ENCODE data around the gene CCDC121. TPM values are rescaled to one million over a fixed set of nuclear protein-coding genes. Genes with fewer than 3 reads are reported as not detected.

The CCDC121 gene
- total and polyA plus RNA-seq, 9 of the 15 experiments (the other 6 are each of a cell fraction or from before 2014, with no cell fraction given) = 2.2 to 4.7 (median 4.1) TPM

DNA sequence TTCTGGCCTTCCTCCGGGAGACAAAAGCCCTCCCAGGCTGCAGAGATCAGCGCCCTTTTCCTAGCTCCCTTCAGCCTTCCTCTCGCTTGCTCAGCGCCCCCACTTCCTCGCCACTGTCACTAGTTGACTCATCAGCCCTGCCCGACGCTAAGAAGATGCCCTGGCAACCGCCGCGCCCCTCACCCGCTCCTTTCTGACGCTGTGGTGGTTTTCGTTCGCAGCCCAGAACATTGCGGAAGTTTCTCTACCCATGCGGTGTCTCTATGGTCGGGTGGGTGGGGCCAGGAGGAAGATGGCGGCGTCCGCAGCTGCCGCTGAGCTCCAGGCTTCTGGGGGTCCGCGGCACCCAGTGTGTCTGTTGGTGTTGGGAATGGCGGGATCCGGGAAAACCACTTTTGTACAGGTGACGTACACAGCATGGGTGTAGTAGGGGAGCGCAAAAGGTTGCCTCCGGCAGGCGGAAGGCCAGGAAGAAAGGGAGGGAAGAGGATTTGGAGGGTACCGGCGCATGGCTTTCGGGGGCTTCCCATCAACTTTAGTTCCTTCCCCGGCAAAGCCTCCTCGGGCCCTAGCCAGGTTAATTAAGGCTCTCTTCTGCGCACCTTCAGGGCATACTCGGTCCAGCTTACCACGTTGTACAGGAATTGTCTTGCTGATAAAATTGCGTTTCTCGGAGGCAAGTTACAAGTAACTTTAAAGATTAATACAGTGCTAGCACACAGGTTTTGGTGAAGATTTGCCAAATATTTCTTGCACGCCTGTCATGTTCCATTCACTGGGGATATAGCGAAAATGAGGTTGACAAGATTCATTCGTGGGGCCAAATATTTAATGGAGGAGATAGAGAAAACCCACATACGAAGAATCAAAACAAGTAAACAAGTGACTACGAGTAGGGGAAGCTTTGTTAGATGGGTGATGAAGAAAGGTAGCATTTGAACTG, at the start of gene CCDC121, which contains the start of gene GPN1 (continued):
- TF ChIP-seq, protein P1, sequence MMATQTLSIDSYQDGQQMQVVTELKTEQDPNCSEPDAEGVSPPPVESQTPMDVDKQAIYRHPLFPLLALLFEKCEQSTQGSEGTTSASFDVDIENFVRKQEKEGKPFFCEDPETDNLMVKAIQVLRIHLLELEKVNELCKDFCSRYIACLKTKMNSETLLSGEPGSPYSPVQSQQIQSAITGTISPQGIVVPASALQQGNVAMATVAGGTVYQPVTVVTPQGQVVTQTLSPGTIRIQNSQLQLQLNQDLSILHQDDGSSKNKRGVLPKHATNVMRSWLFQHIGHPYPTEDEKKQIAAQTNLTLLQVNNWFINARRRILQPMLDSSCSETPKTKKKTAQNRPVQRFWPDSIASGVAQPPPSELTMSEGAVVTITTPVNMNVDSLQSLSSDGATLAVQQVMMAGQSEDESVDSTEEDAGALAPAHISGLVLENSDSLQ (IDR thresholded peaks at IDR 0.05) = no peak
- TF ChIP-seq ZNF347 (CRISPR knock-in tag; IDR thresholded peaks at IDR 0.05; ENCODE audit: low read depth) (no peak), POLR2AphosphoS5 (IDR thresholded peaks at IDR 0.05; ENCODE audit: control insufficient read depth, insufficient read depth, low read depth, low read length) (peak; percentile 86), FOXK2 (conservative IDR thresholded peaks at IDR 0.05 in 1 of 2, IDR thresholded peaks at IDR 0.05 in 1 of 2; ENCODE audit: low read depth in 2 of 2) (peak; percentile 75 to 81; a peak in 3 of 4 replicates), MXD1 (CRISPR knock-in tag; IDR thresholded peaks at IDR 0.05; ENCODE audit: borderline replicate concordance, poor library complexity, severe bottlenecking) (peak; percentile 36), ETS2 (tag; IDR thresholded peaks at IDR 0.05; ENCODE audit: borderline replicate concordance, poor library complexity, severe bottlenecking) (no peak), COPS2 (conservative IDR thresholded peaks at IDR 0.05) (no peak), CREB1 (IDR thresholded peaks at IDR 0.05) (no peak; the same call in 1 of the 2 replicates), CREB1 (CRISPR knock-in tag; IDR thresholded peaks at IDR 0.05) (0 out of 2 replicates have a peak, but pooled peaks have one; percentile 55), HMG20A (CRISPR knock-in tag; conservative IDR thresholded peaks at IDR 0.05) (no peak), CREM (IDR thresholded peaks at IDR 0.05; ENCODE audit: low read depth) (peak; percentile 86), HMG20B (CRISPR knock-in tag; IDR thresholded peaks at IDR 0.05) (no peak), RCOR1 (IDR thresholded peaks at IDR 0.05; ENCODE audit: borderline replicate concordance in 1 of 2, low read depth in 2 of 2, low read length in 2 of 2) (peak in 1 of 2 experiments; percentile 42; a peak in 1 of 4 replicates), ZNF217 (CRISPR knock-in tag; IDR thresholded peaks at IDR 0.05) (no peak), PML (IDR thresholded peaks at IDR 0.05; ENCODE audit: low read length) (peak; percentile 73), JUNB (CRISPR knock-in tag; conservative IDR thresholded peaks at IDR 0.05) (no peak), CHD4 (IDR thresholded peaks at IDR 0.05; ENCODE audit: insufficient read depth, insufficient replicate concordance, low read depth, low read length, poor library complexity, severe bottlenecking) (no peak), KLF13 (tag; IDR thresholded peaks at IDR 0.05; ENCODE audit: borderline replicate concordance, low read depth) (peak; percentile 74; the same call in 1 of the 2 replicates), TAF9B (IDR thresholded peaks at IDR 0.05; ENCODE audit: partially characterized antibody) (peak; percentile 98), CBFB (CRISPR knock-in tag; IDR thresholded peaks at IDR 0.05) (0 out of 2 replicates have a peak, but pooled peaks have one; percentile 13)
- TF ChIP-seq, protein P2, sequence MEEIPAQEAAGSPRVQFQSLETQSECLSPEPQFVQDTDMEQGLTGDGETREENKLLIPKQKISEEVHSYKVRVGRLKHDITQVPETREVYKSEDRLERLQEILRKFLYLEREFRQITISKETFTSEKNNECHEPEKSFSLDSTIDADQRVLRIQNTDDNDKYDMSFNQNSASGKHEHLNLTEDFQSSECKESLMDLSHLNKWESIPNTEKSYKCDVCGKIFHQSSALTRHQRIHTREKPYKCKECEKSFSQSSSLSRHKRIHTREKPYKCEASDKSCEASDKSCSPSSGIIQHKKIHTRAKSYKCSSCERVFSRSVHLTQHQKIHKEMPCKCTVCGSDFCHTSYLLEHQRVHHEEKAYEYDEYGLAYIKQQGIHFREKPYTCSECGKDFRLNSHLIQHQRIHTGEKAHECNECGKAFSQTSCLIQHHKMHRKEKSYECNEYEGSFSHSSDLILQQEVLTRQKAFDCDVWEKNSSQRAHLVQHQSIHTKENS (CRISPR knock-in tag; IDR thresholded peaks at IDR 0.05) = no peak
- TF ChIP-seq, protein P3, sequence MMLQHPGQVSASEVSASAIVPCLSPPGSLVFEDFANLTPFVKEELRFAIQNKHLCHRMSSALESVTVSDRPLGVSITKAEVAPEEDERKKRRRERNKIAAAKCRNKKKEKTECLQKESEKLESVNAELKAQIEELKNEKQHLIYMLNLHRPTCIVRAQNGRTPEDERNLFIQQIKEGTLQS (IDR thresholded peaks at IDR 0.05) = peak; percentile 77
- TF ChIP-seq, protein P3 (CRISPR knock-in tag; conservative IDR thresholded peaks at IDR 0.05) = no peak

All from K562 (cell line).